ENCODE data around the gene CCDC141.

- TF ChIP-seq CTCF (IDR thresholded peaks at IDR 0.05) (no peak), POLR2A (IDR thresholded peaks at IDR 0.05) (no peak), EP300 (IDR thresholded peaks at IDR 0.05) (no peak), POLR2AphosphoS5 (IDR thresholded peaks at IDR 0.05) (no peak)
These were observed 137.4 kb downstream of the CCDC141 start for GRCh38 chr2:178912416-178913048.

All from upper lobe of left lung (tissue), 4 donors.